CD4-positive, alpha-beta T cell treated with Interferon alpha-2 for 1 hour (primary cell): ENCODE data around the gene FLRT2.

ENCODE experiments used
- DNase-seq, 2 donors: peaks; one replicate each; pipeline ENCODE4 v3.0.0-alpha.2; 2020 to 2022

The FLRT2 gene

GRCh38 chr14:85566603-85567002 is 36.7 kb downstream of the FLRT2 start:
- no peak for DNase-seq

GRCh38 chr14:85572011-85572410 is 42.1 kb downstream of the FLRT2 start:
- no peak for DNase-seq

GRCh38 chr14:85572845-85573244 is 42.9 kb downstream of the FLRT2 start:
- no peak for DNase-seq

GRCh38 chr14:85573406-85573805 is 43.5 kb downstream of the FLRT2 start:
- no peak for DNase-seq

GRCh38 chr14:85574853-85575616 is 45.1 kb downstream of the FLRT2 start:
- no peak for DNase-seq

GRCh38 chr14:85575617-85575898 is 45.6 kb downstream of the FLRT2 start:
- DNase-seq, result no peak

GRCh38 chr14:85576218-85576617 is 46.3 kb downstream of the FLRT2 start:
- DNase-seq, result no peak

GRCh38 chr14:85576848-85577542 is 47.1 kb downstream of the FLRT2 start:
- no peak for DNase-seq

GRCh38 chr14:85577543-85578114 is 47.7 kb downstream of the FLRT2 start:
- DNase-seq, result no peak

GRCh38 chr14:85578357-85578756 is 48.4 kb downstream of the FLRT2 start:
- DNase-seq, result no peak

GRCh38 chr14:85578930-85579329 is 49.0 kb downstream of the FLRT2 start:
- DNase-seq, result no peak

- no peak for DNase-seq
Observed at GRCh38 chr14:85579942-85580341, 50.0 kb downstream of the FLRT2 start.

GRCh38 chr14:85580536-85581140 is 50.7 kb downstream of the FLRT2 start:
- no peak for DNase-seq

- DNase-seq, result no peak
Observed at GRCh38 chr14:85581691-85582090, 51.7 kb downstream of the FLRT2 start.

- no peak for DNase-seq
Observed at GRCh38 chr14:85583380-85583779, 53.4 kb downstream of the FLRT2 start.

- DNase-seq, result no peak
Observed at GRCh38 chr14:85584481-85584880, 54.5 kb downstream of the FLRT2 start.

- DNase-seq, result no peak
Observed at GRCh38 chr14:85587151-85587711, 57.3 kb downstream of the FLRT2 start.

- no peak for DNase-seq
Observed at GRCh38 chr14:85590784-85591183, 60.8 kb downstream of the FLRT2 start.

GRCh38 chr14:85594217-85594616 is 64.3 kb downstream of the FLRT2 start:
- no peak for DNase-seq

- no peak for DNase-seq
Observed at GRCh38 chr14:85595981-85596380, 66.0 kb downstream of the FLRT2 start.

GRCh38 chr14:85596562-85596961 is 66.6 kb downstream of the FLRT2 start:
- no peak for DNase-seq

- DNase-seq, result no peak
Observed at GRCh38 chr14:85597701-85598100, 67.8 kb downstream of the FLRT2 start.

GRCh38 chr14:85599939-85600338 is 70.0 kb downstream of the FLRT2 start:
- peak; percentile 1 to 18 for DNase-seq

GRCh38 chr14:85601246-85601645 is 71.3 kb downstream of the FLRT2 start:
- DNase-seq, result no peak
